GM12892 (cell line): ENCODE measurements around the gene MCM9.

Experiments used
- DNase-seq: peaks from one replicate; pipeline ENCODE4 v3.0.0; 2011; ENCODE audit not compliant: insufficient read length
- FAIRE-seq: peaks from 2 replicates; lab custom pipeline; 2011; peaks lifted over from hg19 to GRCh38; lab: Jason Lieb, UNC
- POLR2A ChIP-seq: IDR thresholded peaks from 2 replicates; pipeline ENCODE4 v1.6.1; 2011; ENCODE audit warnings: low read depth, low read length, control low read depth
- POLR2AphosphoS5 ChIP-seq: IDR thresholded peaks from 2 replicates; pipeline ENCODE4 v1.6.1; 2011; ENCODE audit warnings: low read depth, low read length, control low read depth
- TAF1 ChIP-seq: IDR thresholded peaks from 2 replicates; pipeline ENCODE4 v1.6.1; 2011; ENCODE audit warnings: low read depth, mild to moderate bottlenecking, control low read depth, low read length, borderline replicate concordance

The MCM9 gene

DNA sequence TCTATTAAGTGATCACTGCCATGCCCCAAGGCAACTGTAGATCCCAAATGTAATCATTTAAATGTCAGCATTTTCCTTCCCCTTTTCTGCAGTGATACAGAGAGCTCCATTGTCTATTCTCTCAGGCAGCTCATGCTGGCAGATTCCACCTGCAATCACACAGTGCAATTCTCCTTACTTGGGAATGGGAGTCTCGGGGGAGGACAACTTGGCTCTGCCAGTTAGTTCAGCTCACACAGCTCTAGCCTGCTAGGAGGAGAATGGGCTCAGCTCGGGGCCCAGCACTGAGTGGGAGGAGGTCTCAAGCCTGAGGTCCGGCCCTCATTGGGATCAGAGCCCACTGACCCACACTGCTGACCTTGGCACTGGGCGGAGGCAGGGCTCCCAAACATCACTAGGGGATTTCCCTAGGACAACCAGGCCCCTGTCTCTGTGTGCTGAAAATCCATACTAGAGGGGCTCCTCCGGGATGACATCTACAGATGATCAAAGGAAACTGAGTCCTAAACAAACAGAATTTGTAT lies 150.3 kb downstream of the MCM9 start:
- TF ChIP-seq POLR2A (no peak), TAF1 (no peak), POLR2AphosphoS5 (no peak)
- DNase-seq (no peak), FAIRE-seq (no peak)

DNA sequence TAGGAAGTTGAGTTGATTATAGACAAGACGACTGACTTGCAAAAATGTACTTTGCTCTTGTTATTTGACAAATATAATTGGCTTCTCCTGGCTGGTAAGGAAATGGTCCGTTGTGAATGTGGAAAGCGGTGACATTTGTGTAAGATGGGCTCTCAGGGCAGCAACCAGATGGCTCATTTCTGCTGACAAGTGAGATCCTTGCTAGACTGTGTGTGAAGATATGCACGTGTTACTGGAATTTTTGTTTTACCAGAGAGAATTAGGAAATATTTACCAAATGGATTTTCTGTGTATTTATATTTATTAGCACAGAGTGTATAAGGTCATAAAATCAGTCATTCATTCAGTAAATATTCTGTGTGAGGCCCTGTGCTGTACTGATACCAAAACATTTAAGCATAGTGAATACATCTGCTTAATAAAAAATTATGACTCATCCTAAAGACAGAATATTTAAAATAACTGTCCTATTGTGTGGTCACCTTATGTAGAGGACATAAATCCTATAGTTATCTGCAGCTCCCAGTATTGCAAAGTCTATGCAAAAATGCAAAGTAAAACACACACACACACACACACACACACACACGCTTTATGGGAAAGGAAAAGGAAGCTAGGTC lies 150.9 kb downstream of the MCM9 start:
- FAIRE-seq (no peak), DNase-seq (no peak)
- TF ChIP-seq TAF1 (no peak), POLR2AphosphoS5 (no peak), POLR2A (no peak)

- DNase-seq (no peak), FAIRE-seq (no peak)
- TF ChIP-seq POLR2A: no peak
- no peak for TF ChIP-seq TAF1
- no peak for TF ChIP-seq POLR2AphosphoS5
Measured at GRCh38 chr6:118782651-118783050, 152.3 kb downstream of the MCM9 start.

DNA sequence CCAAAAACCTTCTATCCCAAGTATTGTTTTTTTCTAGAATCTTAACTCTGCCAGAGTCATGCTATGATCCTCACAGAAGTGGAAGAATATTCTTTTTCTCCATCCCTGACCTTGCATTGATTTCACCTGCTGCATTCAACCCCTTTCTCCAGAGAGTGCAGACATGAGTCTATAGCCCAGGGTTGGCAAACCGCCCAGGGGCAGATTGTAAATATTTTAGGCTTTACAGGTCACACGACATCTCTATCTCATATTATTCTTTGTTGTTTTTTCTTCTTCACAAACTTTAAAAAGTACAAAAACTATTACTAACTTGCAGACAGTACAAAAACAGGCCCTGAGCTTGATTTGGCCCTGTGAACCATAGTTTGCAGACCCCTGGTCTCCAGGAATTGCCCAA lies 153.1 kb downstream of the MCM9 start:
- DNase-seq (no peak), FAIRE-seq (no peak)
- TF ChIP-seq TAF1 (no peak), POLR2A (no peak)

- no peak for TF ChIP-seq TAF1
- no peak for TF ChIP-seq POLR2A
- no peak for TF ChIP-seq POLR2AphosphoS5
- FAIRE-seq (no peak), DNase-seq (no peak)
Measured at GRCh38 chr6:118780668-118781067, 154.3 kb downstream of the MCM9 start.

DNA sequence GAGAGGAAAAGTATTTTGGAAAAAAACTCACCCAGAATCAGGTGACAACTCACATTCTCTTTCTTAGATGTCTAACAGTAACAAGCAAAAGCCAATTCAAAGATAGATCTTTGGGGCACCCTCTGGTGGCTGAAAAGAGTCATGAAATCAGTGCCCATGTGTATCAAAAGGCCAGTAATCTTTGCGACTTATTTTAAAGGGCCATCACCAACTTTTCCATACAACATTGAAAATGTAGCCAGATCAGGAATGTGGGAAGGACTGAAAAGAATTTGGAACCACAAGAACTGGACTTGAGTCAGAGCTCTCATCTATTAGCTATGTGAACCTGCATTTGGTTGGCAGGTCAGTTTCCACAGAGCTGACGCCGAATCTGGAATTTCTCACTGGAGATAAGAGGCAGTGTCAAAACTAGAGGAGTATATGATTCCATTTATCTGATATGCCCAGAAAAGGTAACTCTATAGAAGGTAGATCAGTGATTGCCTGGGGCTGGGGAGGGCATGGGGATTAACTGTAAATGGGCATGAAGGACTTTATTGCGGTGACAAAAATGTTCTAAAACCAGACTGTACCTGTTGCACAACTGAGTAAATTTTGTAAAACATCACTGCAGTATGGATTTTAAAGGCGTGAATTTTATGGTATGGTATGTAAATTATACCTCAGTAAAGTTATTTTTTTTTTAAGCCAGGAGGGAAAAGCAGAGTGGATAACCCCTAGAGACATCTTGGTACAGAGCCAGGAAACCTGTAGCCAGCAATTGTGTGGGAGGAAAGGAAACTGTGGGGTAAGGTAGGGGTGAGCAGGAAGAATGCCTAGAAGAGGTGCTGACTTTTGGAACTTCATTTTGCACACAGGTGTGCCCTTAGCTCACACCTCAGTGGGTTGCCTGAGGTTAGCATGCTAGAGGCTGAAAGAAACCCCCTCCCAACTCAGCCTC lies 158.1 kb downstream of the MCM9 start:
- FAIRE-seq (peak; percentile 73), DNase-seq (peak; percentile 23)
- TF ChIP-seq POLR2A (no peak), TAF1 (no peak), POLR2AphosphoS5 (no peak)

DNA sequence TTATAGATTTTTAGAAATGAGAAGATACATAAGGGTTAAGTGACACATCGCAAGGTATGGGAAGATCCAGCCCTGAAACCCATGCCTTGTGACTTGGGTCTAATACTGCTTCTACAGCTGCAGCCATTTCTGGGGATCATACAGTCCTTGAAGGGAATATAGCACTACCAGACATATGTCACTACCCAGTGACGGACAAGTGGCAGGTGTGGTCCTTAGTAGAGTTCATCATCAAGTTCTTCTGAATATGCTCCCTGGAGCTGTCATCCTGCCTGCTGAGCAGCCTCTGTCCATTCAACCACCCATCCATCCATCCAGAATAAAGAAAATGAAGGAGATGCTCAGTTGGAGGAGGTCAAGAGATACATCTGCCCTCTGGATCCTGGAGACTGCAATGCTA lies 159.6 kb downstream of the MCM9 start:
- no peak for FAIRE-seq

DNA sequence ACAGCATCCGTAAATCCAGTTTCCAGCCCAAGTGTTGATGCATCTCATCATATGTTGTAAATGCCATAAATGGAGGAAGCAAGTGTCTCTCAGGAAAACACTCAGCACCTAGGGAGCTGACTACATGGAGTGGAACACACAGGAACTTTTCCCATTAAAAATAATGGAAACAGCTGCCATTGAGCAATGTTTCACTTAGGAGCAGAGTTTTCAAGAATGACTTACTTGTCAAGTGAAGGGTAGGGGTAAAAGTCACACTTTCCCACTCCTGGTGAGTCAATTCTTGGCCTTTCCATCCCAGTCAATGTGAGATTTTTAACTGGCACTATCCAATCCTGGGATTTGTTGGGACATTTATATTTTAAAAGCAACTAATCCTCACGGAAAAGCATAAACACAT lies 160.4 kb downstream of the MCM9 start:
- no peak for FAIRE-seq
- DNase-seq: no peak
- TF ChIP-seq TAF1 (no peak), POLR2A (no peak), POLR2AphosphoS5 (no peak)

More for the DNA sequence above, 159.6 kb downstream of the MCM9 start:
- DNase-seq: no peak
- TF ChIP-seq POLR2A (no peak), TAF1 (no peak), POLR2AphosphoS5 (no peak)

- DNase-seq (no peak), FAIRE-seq (no peak)
- no peak for TF ChIP-seq POLR2A
- TF ChIP-seq POLR2AphosphoS5: no peak
- TF ChIP-seq TAF1: no peak
Measured at GRCh38 chr6:118772886-118773285, 162.1 kb downstream of the MCM9 start.

GRCh38 chr6:118771253-118771652 lies 163.7 kb downstream of the MCM9 start:
- no peak for FAIRE-seq
- no peak for DNase-seq
- TF ChIP-seq TAF1 (no peak), POLR2AphosphoS5 (no peak), POLR2A (no peak)

DNA sequence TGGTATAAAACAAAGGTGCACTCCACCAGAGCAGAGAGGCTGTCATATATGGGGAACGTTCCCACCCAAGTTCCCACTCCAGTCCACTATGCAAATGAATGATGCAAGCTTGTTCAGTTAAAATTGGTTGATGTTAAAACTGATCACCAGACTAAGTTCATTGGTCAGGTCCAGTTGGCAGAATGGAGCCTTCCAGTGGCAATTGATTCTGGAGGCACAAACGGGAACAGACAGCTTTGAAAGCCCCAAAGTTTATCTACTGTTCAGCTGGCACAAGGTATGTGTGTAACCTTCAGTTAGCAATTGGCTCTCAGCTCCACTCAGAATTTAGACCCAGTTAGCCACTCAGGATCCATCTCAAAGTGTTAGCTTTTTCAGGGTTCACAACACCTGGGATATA lies 164.1 kb downstream of the MCM9 start:
- TF ChIP-seq POLR2AphosphoS5 (no peak), TAF1 (no peak)
- FAIRE-seq (no peak), DNase-seq (no peak)
